SK-N-SH treated with all-trans-retinoic acid at 6 μM for 48 hours (cell line): ENCODE results near the gene MRPS35.

Experiments
- ARNTL ChIP-seq: fragments of 450-650 bp; formaldehyde crosslinking; IDR thresholded peaks from 2 replicates; pipeline ENCODE4 v1.5.0; 2020; ENCODE audit warnings: low read depth, mild to moderate bottlenecking, moderate library complexity, borderline replicate concordance
- BACH2 ChIP-seq: fragments of 250-450 bp; sonication (Bioruptor Pico); IDR thresholded peaks from 2 replicates; pipeline ENCODE4 v1.9.0; 2021; ENCODE audit warnings: mild to moderate bottlenecking, borderline replicate concordance
- CREB5 ChIP-seq: fragments of 250-450 bp; sonication (Bioruptor Pico); IDR thresholded peaks from 2 replicates; pipeline ENCODE4 v1.5.1; 2020; ENCODE audit warnings: low read depth, mild to moderate bottlenecking, moderate library complexity
- GLIS3 ChIP-seq: fragments of 250-450 bp; sonication (Bioruptor Pico); IDR thresholded peaks from 2 replicates; pipeline ENCODE4 v1.5.0; 2020; ENCODE audit warnings: mild to moderate bottlenecking, moderate library complexity
- OSR1 ChIP-seq: fragments of 250-450 bp; sonication (Bioruptor Pico); IDR thresholded peaks from 2 replicates; pipeline ENCODE4 v1.8.0; 2022; ENCODE audit warnings: moderate library complexity, mild to moderate bottlenecking, inconsistent platforms
- PATZ1 ChIP-seq: fragments of 250-450 bp; sonication (Bioruptor Pico); IDR thresholded peaks from 2 replicates; pipeline ENCODE4 v1.8.0; 2020; ENCODE audit warnings: mild to moderate bottlenecking, moderate library complexity, borderline replicate concordance
- POU6F1 ChIP-seq: fragments of 250-450 bp; sonication (Bioruptor Pico); IDR thresholded peaks from 2 replicates; pipeline ENCODE4 v1.8.0; 2021; ENCODE audit warnings: low read depth, mild to moderate bottlenecking, moderate library complexity, borderline replicate concordance
- RARB ChIP-seq: fragments of 250-450 bp; sonication (Bioruptor Pico); IDR thresholded peaks from 2 replicates; pipeline ENCODE4 v1.8.0; 2021; ENCODE audit warnings: mild to moderate bottlenecking, moderate library complexity
- TOX ChIP-seq: fragments of 250-450 bp; sonication (Bioruptor Pico); IDR thresholded peaks from 2 replicates; pipeline ENCODE4 v1.8.0; 2021; ENCODE audit warnings: mild to moderate bottlenecking, moderate library complexity, borderline replicate concordance
- ZC3H10 ChIP-seq: fragments of 250-450 bp; sonication (Bioruptor Pico); IDR thresholded peaks from 2 replicates; pipeline ENCODE4 v1.5.1; 2021; ENCODE audit warnings: mild to moderate bottlenecking, moderate library complexity
- ZFP3 ChIP-seq: fragments of 250-450 bp; sonication (Bioruptor Pico); IDR thresholded peaks from 2 replicates; pipeline ENCODE4 v1.5.0; 2020; ENCODE audit warnings: mild to moderate bottlenecking, moderate library complexity
- ZNF565 ChIP-seq: fragments of 450-650 bp; formaldehyde crosslinking; conservative IDR thresholded peaks from 2 replicates; pipeline ENCODE4 v1.5.0; 2020; ENCODE audit warnings: low read depth, mild to moderate bottlenecking, moderate library complexity
- ZNF70 ChIP-seq: fragments of 450-650 bp; formaldehyde crosslinking; IDR thresholded peaks from 2 replicates; pipeline ENCODE4 v1.5.0; 2020; ENCODE audit warnings: mild to moderate bottlenecking, moderate library complexity

GRCh38 chr12:27685274-27685673 is 25.4 kb upstream of the MRPS35 start:
- TF ChIP-seq ZFP3 (CRISPR knock-in tag) (no peak), TOX (no peak), RARB (CRISPR knock-in tag) (no peak), OSR1 (no peak), PATZ1 (CRISPR knock-in tag) (no peak), CREB5 (CRISPR knock-in tag) (no peak), ARNTL (no peak), POU6F1 (no peak), BACH2 (CRISPR knock-in tag) (no peak), ZNF565 (CRISPR knock-in tag) (no peak), GLIS3 (CRISPR knock-in tag) (no peak), ZC3H10 (CRISPR knock-in tag) (no peak), ZNF70 (no peak)
